GM18909 (cell line): ENCODE data around the gene COA7.
"Not testable (repeated sequence)": the region's sequence is repeated elsewhere in the genome, so short reads cannot be mapped to it uniquely, and the experiment has no call there.

Experiments
- ATAC-seq: cut with Tn5 transposase; IDR thresholded peaks from one replicate; pipeline ENCODE4 v1.9.1; 2021; ENCODE audit warnings: mild to moderate bottlenecking; ENCODE audit not compliant: unreplicated experiment, poor library complexity

Gene COA7

GRCh38 chr1:52697795-52698674 is at the start of gene COA7:
COA7 (minus strand) TSS chr1:52698347; CDS start chr1:52698326, 21 bp downstream.
- peak; percentile 47 for ATAC-seq

GRCh38 chr1:52747450-52747849 is 49.3 kb upstream of the COA7 start:
- ATAC-seq: no peak

- ATAC-seq: no peak
Observed at GRCh38 chr1:52746189-52746588, 48.0 kb upstream of the COA7 start.

DNA sequence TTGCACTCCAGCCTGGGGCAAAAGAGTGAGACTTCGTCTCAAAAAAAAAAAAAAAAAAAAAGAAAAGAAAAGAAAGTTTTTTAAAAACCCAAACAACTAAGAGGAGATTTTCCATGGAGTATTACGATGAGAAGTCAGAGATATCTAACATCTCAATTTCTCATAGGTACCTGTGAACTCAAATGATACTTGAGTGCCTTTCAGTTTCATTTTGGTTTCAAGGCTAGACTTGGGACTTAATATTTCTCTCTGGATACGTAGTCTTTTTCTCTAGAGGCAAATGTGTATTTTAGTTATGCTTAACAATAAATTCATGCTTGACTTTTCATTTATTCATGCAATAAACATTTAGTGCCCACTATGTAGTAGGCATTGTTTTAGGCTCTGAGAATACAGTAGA is 43.1 kb upstream of the COA7 start:
- ATAC-seq: no peak

DNA sequence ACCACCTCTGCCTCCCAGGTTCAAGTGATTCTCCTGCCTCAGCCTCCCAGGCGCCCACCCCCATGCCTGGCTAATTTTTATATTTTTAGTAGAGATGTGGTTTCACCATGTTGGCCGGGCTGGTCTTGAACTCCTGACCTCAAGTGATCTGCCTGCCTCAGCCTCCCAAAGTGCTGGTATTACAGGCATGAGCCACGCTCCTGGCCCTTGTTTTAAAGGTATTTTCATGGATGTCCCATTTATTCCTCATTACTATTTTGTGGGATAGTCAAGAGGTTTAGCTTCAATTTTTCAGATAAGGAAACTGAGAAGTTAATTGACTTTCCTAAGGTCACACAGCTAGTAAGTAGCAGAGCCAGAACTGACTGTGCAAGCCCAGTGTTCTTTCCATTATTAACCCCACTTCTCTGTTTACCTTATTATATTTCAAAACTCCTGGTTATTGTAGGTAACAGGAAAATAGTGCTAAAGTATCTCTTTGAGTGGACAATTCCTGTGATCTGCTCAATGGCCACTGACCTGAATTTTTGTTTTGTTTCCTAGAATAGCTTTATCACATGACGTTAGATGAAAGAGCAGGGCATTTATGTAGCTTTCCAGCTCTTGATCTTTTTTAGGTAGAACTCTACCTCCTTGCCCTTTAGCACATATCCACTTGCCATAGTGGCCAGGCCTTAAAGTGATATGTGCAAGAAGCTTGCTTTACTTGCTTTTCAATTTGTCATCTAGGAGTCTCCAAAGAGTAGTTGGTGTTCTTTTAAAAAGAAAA is 41.7 kb upstream of the COA7 start:
- no peak for ATAC-seq

- no peak for ATAC-seq
Observed at GRCh38 chr1:52738893-52739292, 40.7 kb upstream of the COA7 start.

DNA sequence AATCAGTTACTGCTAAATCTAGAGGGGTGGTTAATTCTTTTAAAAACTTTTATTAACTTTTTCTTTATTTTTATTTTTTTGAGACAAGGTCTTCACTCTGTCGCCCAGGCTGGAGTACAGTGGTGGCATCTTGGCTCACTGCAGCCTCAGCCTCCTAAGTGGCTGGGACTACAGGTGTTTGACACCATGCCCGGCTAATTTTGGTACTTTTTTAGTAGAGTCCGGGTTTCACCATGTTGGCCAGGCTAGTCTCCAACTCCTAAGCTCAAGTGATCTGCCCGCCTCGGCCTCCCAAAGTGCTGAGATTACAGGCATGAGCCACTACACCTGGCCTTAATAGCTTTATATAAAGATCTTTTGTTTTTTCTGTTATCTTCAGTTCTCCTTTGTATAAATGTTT is 40.0 kb upstream of the COA7 start:
- no peak for ATAC-seq

- ATAC-seq: not testable (repeated sequence)
Observed at GRCh38 chr1:52735371-52735770, 37.2 kb upstream of the COA7 start.

- ATAC-seq: no peak
Observed at GRCh38 chr1:52733368-52733767, 35.2 kb upstream of the COA7 start.

- no peak for ATAC-seq
Observed at GRCh38 chr1:52727956-52728656, 30.0 kb upstream of the COA7 start.

DNA sequence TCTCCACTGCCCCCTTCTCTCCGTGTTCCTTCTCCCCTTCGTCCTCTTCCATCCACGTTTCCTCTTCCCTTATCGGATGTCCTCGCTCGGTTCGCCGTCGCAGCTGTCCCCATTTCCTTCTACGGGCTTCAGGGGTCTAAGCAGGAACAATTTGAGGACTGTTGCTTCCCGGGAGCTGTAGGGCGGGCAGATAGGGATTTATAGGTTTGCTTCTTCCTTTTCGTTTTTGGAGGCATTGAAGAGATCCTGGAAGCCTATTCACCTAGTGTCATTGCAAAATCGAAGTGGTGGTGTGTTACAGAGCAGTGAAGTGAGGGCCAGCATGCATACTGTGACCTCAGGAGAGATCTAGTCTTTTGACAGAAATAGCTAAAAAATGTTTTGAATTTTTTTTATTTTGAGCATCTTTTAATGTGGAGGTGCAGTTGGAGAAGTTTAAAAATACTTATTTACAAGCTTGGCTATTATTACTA is 29.0 kb upstream of the COA7 start:
- ATAC-seq: no peak

DNA sequence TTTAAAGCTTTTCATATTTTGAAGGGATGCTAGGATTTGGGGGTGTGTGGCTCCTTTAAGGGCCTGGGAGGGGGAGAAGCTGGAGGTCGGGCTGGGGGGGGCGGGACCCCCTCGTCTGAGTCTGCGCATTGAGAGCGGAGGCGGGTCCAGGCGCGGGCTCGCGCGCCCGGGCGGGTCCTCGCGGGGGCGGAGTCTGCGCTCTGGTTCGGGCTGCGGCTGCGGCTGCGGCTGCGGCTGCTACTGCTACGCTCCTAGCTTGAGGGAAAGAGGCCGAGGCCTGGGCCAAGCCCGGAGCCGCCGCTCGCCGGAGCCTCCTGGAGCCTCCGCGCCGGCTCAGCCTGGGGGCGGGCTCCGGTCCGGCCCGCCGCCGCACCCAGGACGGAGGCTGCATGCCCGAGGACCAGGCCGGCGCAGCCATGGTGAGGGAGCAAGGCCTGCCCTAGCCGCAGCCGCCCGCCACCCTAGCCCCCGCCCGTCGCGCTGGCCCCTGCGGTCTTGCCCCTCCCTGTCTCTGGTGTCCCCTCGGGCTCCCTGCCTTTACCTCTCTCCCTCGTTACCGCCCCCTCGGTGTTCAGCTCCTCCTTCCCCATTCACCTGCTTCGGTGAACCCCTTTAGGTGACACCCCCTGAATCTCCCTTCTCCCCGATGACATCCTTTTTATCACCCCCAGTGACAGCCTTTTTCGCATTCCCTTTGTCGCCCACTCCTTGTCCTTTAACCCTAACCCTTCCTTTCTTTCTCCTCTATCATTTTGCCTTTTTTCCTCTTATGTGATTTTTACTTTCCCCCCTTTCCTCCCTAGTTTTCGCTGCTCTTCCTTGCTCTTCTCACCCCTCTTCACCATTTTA is 28.3 kb upstream of the COA7 start, which contains the start of gene ZYG11B:
TSS of gene ZYG11B (plus strand) at position 189 of the 849 bp plus-strand sequence. CDS start at position 390, 201 bp downstream.
- ATAC-seq: peak; percentile 92

GRCh38 chr1:52725903-52726264 is 27.7 kb upstream of the COA7 start:
- ATAC-seq: peak; percentile 3

DNA sequence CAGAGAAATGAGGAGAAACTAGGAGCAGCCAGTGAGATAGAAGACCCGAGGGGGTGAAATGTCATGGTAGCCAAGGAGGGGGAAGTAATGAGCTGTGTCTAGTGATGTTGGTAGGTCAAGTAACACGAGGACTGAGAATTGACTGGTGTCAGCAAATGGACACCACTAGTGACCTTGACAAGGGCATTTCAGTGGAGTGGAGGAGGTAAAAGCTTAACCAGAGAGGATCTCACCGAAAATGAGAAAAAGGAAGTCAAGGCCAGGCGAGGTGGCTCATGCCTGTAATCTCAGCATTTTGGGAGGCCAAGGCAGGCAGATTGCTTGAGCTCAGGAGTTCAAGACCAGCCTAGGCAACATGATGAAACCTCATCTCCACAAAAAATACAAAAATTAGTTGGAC is 25.1 kb upstream of the COA7 start:
- no peak for ATAC-seq

DNA sequence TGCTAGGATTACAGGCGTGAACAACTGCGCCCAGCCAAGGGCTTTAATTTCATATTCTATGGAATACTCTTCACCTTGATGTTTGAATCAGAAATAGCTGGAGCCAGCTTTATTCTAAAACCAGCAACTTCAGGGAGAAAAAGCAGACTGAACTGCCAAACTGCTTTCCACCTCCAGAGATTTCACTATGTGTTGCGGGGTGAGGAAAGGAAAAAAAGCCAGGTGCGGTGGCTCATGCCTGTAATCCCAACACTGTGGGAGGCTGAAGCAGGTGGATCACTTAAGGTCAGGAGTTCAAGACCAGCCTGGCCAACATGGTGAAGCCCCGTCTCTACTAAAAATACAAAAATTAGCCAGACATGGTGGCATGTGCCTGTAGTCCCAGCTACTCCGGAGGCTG is 17.1 kb upstream of the COA7 start:
- ATAC-seq: not testable (repeated sequence)

GRCh38 chr1:52713590-52713989 is 15.4 kb upstream of the COA7 start:
- no peak for ATAC-seq

DNA sequence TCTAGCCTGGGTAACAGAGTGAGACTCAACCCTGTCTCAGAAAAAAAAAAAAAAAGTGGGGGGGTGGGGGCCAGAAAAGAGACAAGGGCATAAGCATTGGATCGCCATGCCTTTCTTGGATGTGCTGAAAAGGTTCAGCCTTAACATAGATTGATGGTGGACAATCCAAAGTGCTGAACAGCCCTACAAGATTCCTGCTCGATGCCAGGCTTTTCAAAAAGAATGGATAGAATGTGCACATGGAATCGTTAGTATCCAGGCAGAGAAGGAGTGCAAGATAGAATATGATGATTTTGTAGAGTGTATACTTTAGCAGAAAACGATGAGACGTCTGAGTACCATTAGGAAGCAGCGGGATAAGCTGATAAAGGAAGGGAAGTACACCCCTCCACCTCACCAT is 10.9 kb upstream of the COA7 start:
- no peak for ATAC-seq

GRCh38 chr1:52707927-52708655 is 9.9 kb upstream of the COA7 start:
- ATAC-seq: no peak
